GM13976 (cell line): ENCODE data around the gene ATP8B4.
"Not testable (repeated sequence)": the region's sequence is repeated elsewhere in the genome, so short reads cannot be mapped to it uniquely, and the experiment has no call there.

Experiments used
- DNase-seq: peaks from one replicate; pipeline ENCODE4 v3.0.0; 2012; ENCODE audit warnings: low spot score
- in situ Hi-C: fragments of 300-500 bp; cut with MboI; formaldehyde crosslinking; loops from one replicate; pipeline ENCODE4 v1.12.0; 2022; ENCODE audit warnings: low sequenced_read_pairs, mixed read lengths, inconsistent platforms; ENCODE audit not compliant: unreplicated experiment
- TF ChIP-seq, protein P1 (sequence below): IDR thresholded peaks from 2 replicates; pipeline ENCODE4 v1.5.1; 2012; ENCODE audit warnings: borderline replicate concordance, mild to moderate bottlenecking; ENCODE audit not compliant: insufficient read depth; ENCODE audit errors: extremely low read depth, missing control alignments, control extremely low read depth

Gene ATP8B4

DNA sequence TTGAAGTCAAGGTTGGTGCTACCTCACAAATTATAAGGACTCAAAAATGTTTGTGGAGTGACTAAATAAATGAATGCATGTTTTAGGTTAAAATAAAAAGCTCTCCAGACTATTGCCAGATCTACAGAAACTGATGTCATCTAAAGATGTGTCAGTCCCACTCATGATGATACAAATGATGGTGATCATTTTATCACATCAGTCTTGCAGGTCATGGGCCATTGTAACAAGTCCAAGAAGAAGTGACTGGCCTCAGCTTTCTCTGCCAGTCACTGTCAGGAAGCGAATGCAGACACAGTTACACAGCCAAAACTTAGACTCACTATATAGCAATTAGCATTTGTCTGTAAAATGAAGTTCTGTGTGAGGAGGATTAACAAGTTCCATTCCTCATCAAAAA is 18.5 kb downstream of the ATP8B4 start:
- in situ Hi-C loops = no loop called here
- no peak for DNase-seq
- TF ChIP-seq, protein P1, sequence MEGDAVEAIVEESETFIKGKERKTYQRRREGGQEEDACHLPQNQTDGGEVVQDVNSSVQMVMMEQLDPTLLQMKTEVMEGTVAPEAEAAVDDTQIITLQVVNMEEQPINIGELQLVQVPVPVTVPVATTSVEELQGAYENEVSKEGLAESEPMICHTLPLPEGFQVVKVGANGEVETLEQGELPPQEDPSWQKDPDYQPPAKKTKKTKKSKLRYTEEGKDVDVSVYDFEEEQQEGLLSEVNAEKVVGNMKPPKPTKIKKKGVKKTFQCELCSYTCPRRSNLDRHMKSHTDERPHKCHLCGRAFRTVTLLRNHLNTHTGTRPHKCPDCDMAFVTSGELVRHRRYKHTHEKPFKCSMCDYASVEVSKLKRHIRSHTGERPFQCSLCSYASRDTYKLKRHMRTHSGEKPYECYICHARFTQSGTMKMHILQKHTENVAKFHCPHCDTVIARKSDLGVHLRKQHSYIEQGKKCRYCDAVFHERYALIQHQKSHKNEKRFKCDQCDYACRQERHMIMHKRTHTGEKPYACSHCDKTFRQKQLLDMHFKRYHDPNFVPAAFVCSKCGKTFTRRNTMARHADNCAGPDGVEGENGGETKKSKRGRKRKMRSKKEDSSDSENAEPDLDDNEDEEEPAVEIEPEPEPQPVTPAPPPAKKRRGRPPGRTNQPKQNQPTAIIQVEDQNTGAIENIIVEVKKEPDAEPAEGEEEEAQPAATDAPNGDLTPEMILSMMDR = no peak

DNA sequence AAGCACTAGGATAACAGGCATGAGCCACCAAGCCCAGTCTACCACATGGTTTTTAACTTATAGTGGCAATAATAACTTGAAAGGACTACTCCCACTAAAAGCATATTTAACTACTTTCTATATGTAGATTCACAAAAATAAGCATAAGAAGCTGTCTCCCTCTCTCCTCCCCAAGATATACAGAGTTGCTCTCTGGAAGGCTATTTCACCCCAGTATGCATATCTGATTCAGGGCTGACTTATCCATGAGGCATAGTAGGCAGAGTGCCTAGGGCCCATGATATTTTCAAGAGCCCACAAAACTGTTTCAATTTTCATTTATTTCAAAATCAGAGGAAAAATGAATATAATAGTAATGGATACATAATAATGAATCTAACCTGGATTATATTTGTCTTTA is 20.5 kb downstream of the ATP8B4 start:
- DNase-seq = no peak
- TF ChIP-seq, protein P1 = no peak
- in situ Hi-C loops = no loop called here

DNA sequence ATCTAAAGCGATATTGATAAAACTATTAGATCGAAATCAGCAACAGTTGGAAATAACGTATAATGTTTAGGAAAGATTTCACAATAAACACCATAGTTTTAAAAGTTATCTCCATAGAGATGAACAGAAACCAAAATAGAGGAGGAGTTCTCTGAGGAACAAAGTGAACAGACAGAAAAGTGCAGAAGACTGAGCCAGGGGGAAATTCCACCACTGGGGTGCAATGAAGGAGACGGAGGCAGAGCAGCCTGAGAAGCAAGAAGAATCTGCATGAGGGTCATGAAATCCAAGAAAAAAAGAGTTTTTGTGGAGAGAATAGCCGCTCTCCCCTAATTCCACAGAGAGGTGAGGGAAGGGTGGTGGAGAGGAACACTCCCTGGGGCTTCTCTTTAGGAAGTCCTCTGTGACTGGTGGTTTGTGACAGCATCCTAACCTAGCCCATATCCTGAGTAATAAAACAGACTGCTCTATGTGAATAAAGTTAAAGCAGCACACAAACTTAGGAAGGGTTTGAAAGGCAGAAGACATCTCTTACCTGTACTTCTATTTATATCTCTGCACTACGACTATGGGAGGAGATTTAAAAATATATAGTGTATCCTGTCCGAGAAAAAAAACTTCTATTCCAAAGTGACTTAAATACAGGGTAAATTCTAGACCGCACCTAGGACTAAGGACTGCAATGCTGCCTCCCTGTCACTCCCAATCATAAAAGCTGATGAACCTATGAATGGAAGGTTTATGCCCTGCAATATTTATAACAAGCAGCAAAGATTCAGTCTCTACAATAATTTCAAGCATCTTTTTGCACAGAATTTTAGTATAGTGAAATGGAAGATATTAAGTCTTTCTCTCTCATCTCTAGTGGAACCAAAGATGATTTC is 22.9 kb downstream of the ATP8B4 start:
- TF ChIP-seq, protein P1 = no peak
- DNase-seq = no peak
- in situ Hi-C loops = no loop called here

DNA sequence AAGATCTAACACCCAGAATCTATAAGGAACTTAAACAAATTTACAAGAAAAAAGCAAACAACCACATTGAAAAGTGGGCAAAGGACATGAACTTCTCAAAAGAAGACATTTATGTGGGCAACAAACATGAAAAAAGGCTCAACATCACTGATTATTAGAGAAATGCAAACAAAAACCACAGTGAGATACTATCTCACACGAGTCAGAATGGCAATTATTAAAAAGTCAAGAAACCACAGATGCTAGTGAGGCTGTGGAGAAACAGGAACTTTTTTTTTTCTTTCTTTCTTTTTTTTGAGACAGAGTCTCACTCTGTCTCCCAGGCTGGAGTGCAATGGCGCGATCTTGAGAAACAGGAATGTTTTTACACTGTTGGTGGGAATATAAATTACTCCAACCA is 29.6 kb downstream of the ATP8B4 start:
- DNase-seq, in situ Hi-C loops: not testable (repeated sequence)

DNA sequence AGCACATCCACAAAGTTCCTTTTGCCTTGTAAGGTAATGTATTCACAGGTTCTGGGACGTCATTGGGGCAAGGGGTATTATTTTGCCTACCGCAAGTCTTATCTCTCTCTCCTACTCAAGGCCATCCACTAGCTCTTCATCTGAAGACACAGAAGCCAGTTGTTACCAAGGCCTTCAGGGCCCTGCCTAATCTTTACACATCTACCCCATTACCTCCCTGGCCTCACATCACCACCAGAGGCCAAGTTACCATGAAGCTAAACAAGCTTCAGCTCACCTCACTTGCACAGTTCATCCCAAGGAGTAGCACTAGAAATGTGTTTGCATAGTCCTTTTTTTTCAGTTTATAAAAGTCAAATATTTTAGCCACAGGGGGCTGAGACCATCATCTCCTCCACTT is 34.1 kb downstream of the ATP8B4 start:
- no peak for DNase-seq
- TF ChIP-seq, protein P1 = no peak
- in situ Hi-C loops = no loop called here

DNA sequence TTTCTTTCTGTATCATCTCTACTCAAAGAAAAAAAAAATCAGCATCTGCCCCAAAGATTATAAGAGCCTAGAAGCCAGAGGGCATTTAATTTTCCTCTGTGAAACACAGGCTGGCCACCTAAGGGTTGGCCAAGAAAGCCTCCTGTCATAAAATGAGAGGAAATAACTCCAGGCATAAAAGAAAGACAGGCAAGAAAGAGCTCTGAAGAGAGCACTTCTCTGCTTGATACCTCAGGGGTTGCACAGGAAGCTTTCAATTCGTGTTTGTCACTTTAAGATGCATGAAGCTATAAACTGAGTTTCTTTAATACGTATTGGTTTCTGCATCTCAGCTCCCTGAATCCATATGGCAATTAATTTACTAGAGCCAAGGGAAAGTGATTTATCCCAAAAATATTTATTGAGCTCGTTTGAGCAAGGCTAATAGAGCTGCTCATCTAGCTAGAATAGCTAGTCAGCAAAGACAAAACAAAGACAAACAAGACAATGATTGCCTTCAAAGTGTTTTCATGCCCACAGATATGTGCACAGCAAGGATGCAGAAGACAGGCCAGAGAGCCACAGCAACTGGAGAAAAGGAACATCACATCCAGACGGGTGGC is 35.5 kb downstream of the ATP8B4 start:
- DNase-seq = no peak
- TF ChIP-seq, protein P1 = no peak
- in situ Hi-C loops = no loop called here

DNA sequence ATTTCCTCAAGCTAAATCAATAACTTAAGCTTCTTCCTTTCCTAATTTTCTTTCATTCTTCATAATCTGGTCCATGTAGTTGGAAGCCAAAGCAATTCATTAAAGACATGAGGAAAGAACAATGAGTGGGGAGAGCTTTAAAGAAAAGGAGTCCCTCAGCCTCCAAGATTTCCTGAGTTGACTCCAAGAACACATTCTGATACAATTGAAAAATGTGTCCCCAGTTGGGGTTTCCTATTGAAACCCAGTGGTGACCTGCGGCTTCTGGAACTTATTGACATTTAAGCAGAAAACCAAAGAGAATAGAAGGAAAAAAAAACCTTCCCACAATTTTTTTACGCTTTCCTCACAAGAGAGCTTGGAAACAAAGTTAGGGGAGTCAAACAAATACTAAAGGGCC is 37.0 kb downstream of the ATP8B4 start:
- TF ChIP-seq, protein P1 = no peak
- DNase-seq = no peak
- in situ Hi-C loops = no loop called here
